ENCODE measurements around the gene RCSD1.

- TF ChIP-seq, protein P1, sequence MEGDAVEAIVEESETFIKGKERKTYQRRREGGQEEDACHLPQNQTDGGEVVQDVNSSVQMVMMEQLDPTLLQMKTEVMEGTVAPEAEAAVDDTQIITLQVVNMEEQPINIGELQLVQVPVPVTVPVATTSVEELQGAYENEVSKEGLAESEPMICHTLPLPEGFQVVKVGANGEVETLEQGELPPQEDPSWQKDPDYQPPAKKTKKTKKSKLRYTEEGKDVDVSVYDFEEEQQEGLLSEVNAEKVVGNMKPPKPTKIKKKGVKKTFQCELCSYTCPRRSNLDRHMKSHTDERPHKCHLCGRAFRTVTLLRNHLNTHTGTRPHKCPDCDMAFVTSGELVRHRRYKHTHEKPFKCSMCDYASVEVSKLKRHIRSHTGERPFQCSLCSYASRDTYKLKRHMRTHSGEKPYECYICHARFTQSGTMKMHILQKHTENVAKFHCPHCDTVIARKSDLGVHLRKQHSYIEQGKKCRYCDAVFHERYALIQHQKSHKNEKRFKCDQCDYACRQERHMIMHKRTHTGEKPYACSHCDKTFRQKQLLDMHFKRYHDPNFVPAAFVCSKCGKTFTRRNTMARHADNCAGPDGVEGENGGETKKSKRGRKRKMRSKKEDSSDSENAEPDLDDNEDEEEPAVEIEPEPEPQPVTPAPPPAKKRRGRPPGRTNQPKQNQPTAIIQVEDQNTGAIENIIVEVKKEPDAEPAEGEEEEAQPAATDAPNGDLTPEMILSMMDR (IDR thresholded peaks at IDR 0.05): no peak
- no peak for TF ChIP-seq POLR2A (IDR thresholded peaks at IDR 0.05)
These were observed 77.9 kb downstream of the RCSD1 start for GRCh38 chr1:167707942-167708341.

Measured in testis (tissue), 2 donors.